ENCODE measurements around the gene SORCS2.

GRCh38 chr4:7206911-7207567, 14.7 kb downstream of the SORCS2 start:
- TF ChIP-seq POLR2A (IDR thresholded peaks at IDR 0.05) (no peak), CTCF (IDR thresholded peaks at IDR 0.05) (no peak)
